GM19455 (cell line): Measurements from ENCODE around the gene KNG1.
"Not testable (repeated sequence)": the region's sequence is repeated elsewhere in the genome, so short reads cannot be mapped to it uniquely, and the experiment has no call there.

Experiments
- ATAC-seq: cut with Tn5 transposase; IDR thresholded peaks from one replicate; pipeline ENCODE4 v1.9.1; 2021; ENCODE audit not compliant: unreplicated experiment

Gene KNG1

GRCh38 chr3:186708983-186709679 lies 8.0 kb upstream of the KNG1 start:
- no peak for ATAC-seq

- ATAC-seq: not testable (repeated sequence)
Observed at GRCh38 chr3:186710694-186711093, 6.5 kb upstream of the KNG1 start.

- no peak for ATAC-seq
Observed at GRCh38 chr3:186713499-186713898, 3.7 kb upstream of the KNG1 start.

- ATAC-seq: no peak
Observed at GRCh38 chr3:186719945-186720739, 3.0 kb downstream of the KNG1 start.

- ATAC-seq: no peak
Observed at GRCh38 chr3:186722457-186722856, 5.3 kb downstream of the KNG1 start.

- no peak for ATAC-seq
Observed at GRCh38 chr3:186724911-186725310, 7.8 kb downstream of the KNG1 start.

- ATAC-seq: no peak
Observed at GRCh38 chr3:186732169-186732766, 15.1 kb downstream of the KNG1 start.

GRCh38 chr3:186742618-186743380 lies 25.6 kb downstream of the KNG1 start:
- ATAC-seq: no peak

- no peak for ATAC-seq
Observed at GRCh38 chr3:186743666-186744065, 26.5 kb downstream of the KNG1 start.

- ATAC-seq: no peak
Observed at GRCh38 chr3:186746008-186746407, 28.8 kb downstream of the KNG1 start.

GRCh38 chr3:186750316-186750715 lies 33.2 kb downstream of the KNG1 start:
- ATAC-seq: no peak

GRCh38 chr3:186751480-186751879 lies 34.3 kb downstream of the KNG1 start:
- no peak for ATAC-seq

GRCh38 chr3:186754006-186754405 lies 36.8 kb downstream of the KNG1 start:
- ATAC-seq: no peak

- ATAC-seq: no peak
Observed at GRCh38 chr3:186754871-186755270, 37.7 kb downstream of the KNG1 start.

GRCh38 chr3:186757214-186757613 lies 40.1 kb downstream of the KNG1 start:
- ATAC-seq: no peak

GRCh38 chr3:186757686-186758220 lies 40.6 kb downstream of the KNG1 start:
- no peak for ATAC-seq

- ATAC-seq: no peak
Observed at GRCh38 chr3:186759231-186759930, 42.2 kb downstream of the KNG1 start.

- no peak for ATAC-seq
Observed at GRCh38 chr3:186760141-186760833, 43.1 kb downstream of the KNG1 start.

- no peak for ATAC-seq
Observed at GRCh38 chr3:186760897-186761447, 43.8 kb downstream of the KNG1 start.
